Spleen (tissue), 11 donors: ENCODE measurements around the gene ZDHHC14. TPM values are rescaled to one million over a fixed set of nuclear protein-coding genes. Genes with fewer than 3 reads are reported as not detected.

ENCODE experiments used
- DNase-seq: peaks from one replicate; pipeline ENCODE4 v3.0.0-alpha.2; 2020
- H3K27ac ChIP-seq, 8 donors: fragments of 200-600 bp; sonication (generic) in 7 of 8; 1 replicate in 4 of 8; 2 replicates in 4 of 8; pipeline versions ENCODE4 v1.5.0 to v1.8.0; 2016 to 2021; ENCODE audit warnings: inconsistent platforms in 4 of 8, mild to moderate bottlenecking in 4 of 8, moderate library complexity in 1 of 8
- H3K27me3 ChIP-seq, 7 donors: fragments of 200-600 bp; sonication (generic) in 6 of 7; replicated peaks in 1 of 7; 1 replicate in 4 of 7; 2 replicates in 3 of 7; pipeline versions ENCODE4 v1.5.0 to v1.8.0; 2016 to 2021; ENCODE audit warnings: inconsistent platforms in 3 of 7, mild to moderate bottlenecking in 1 of 7
- H3K36me3 ChIP-seq, 6 donors: fragments of 200-600 bp; sonication (generic) in 5 of 6; 1 replicate in 4 of 6; 2 replicates in 2 of 6; pipeline versions ENCODE4 v1.5.0 to v1.8.0; 2016 to 2021; ENCODE audit warnings: inconsistent platforms in 2 of 6
- H3K4me1 ChIP-seq, 6 donors: fragments of 200-600 bp; sonication (generic) in 5 of 6; 1 replicate in 3 of 6; 2 replicates in 3 of 6; pipeline versions ENCODE4 v1.5.0 to v1.8.0; 2016 to 2021; ENCODE audit warnings: inconsistent platforms in 3 of 6
- H3K4me3 ChIP-seq, 8 donors: fragments of 200-600 bp; sonication (generic) in 7 of 8; 1 replicate in 4 of 8; 2 replicates in 4 of 8; pipeline versions ENCODE4 v1.5.0 to v1.8.0; 2016 to 2021; ENCODE audit warnings: inconsistent platforms in 4 of 8, mild to moderate bottlenecking in 4 of 8, moderate library complexity in 2 of 8
- H3K9me3 ChIP-seq, 8 donors: fragments of 200-600 bp; sonication (generic) in 7 of 8; 1 replicate in 4 of 8; 2 replicates in 4 of 8; pipeline versions ENCODE4 v1.5.0 to v1.8.0; 2016 to 2021; ENCODE audit warnings: inconsistent platforms in 4 of 8
- CTCF ChIP-seq, 11 experiments: fragments of 200-600 bp in 7 of 11; fragments of 450-650 bp in 4 of 11; sonication (generic) in 4 of 11; IDR thresholded peaks in 8 of 11; conservative IDR thresholded peaks in 3 of 11; 1 replicate in 7 of 11; 2 replicates in 4 of 11; pipeline versions ENCODE4 v1.4.0 to v1.8.0; 2016 to 2021; ENCODE audit warnings: antibody characterized with exemption in 11 of 11, inconsistent platforms in 4 of 11, mild to moderate bottlenecking in 1 of 11
- POLR2A ChIP-seq, 3 donors: fragments of 450-650 bp; IDR thresholded peaks; one replicate each; pipeline ENCODE4 v1.5.1; 2017; ENCODE audit warnings: antibody characterized with exemption in 3 of 3, mild to moderate bottlenecking in 1 of 3
- POLR2AphosphoS5 ChIP-seq, 3 donors: sonication (generic); formaldehyde crosslinking; IDR thresholded peaks; one replicate each; pipeline ENCODE4 v1.5.1; 2017; ENCODE audit warnings: antibody characterized with exemption in 3 of 3
- WGBS, 5 donors: extraction: QIAGEN DNeasy Blood & Tissue Kit in 3 of 5; methylation state at CpG; one replicate each; pipeline versions ENCODE4 v1.1.5 to v1.1.7; 2013 to 2018; 5-methylcytosine and 5-hydroxymethylcytosine counted together
- intact Hi-C: fragments of 100-400 bp; cut with DNase I; formaldehyde crosslinking; loops from one replicate; pipeline ENCODE4 v1.15.0; 2023; ENCODE audit warnings: low total_unique reads
- microRNA-seq, 3 donors: library from miRNA; unstranded; fragments of <30 nt; microRNA quantifications; one replicate each; pipeline versions ENCODE4 to v1.1.0, GENCODE V29; 2019 to 2020
- polyA plus RNA-seq, 3 donors: library from polyadenylated mRNA; stranded (reverse); fragments of 200-250 nt; gene quantifications; one replicate each; pipeline ENCODE4 v1.2.1, GENCODE V29; 2013
- small RNA-seq, 4 donors: library from RNA; depleted of rRNA; stranded (forward); fragments of <200 nt; gene quantifications; one replicate each; pipeline ENCODE3, GENCODE V24; 2016
- total RNA-seq, 7 donors: library from RNA; depleted of rRNA in 3 of 7; stranded (reverse); fragments of >200 nt in 3 of 7; fragmentation: NEBNext Ultra II Directional in 4 of 7; extraction: Animal tissue kit (Norgen Biotek cat#: 25700) in 4 of 7; gene quantifications; one replicate each; pipeline versions ENCODE4 v1.1.0 to v1.2.1, GENCODE V29; 2016 to 2021
- donor health status: healthy with polysubstance abuse.
- donor health status: DM: no; HTN: no; CAD: no; lungs with moderate emphysema.
- donor health status: DM: no; HTN: no; CAD: no.
- donor health status: Bipolar disorder and iron deficiency.
- donor health status: healthy.
- donor health status: DM: no; HTN: no; CAD: no.
- donor health status: DM: yes; HTN: yes; CAD: no.

The ZDHHC14 gene
- total and polyA plus RNA-seq, 10 donors, result 7.8 to 18.2 (median 11.7) TPM

- Histone ChIP-seq H3K27me3 (peaks cover 0 to 64% (median 0%) of the 10 kb centered on the region in 7 donors), H3K9me3 (peaks cover 0 to 21% (median 15%) of the 10 kb centered on the region in 8 donors), H3K27ac (no peak overlapping the region), H3K4me1 (no peaks in the 10 kb centered on the region), H3K36me3 (no peaks in the 10 kb centered on the region), H3K4me3 (no peak overlapping the region)
- intact Hi-C loops, result no loop called here
- 88 to 93% (median 91%) methylated on average over 10 of the region's 10 CpGs for WGBS, 5 donors
- TF ChIP-seq POLR2A (IDR thresholded peaks at IDR 0.05) (peak in 1 of 3 donors; percentile 2), CTCF (IDR thresholded peaks at IDR 0.05 in 8 of 11, conservative IDR thresholded peaks at IDR 0.05 in 3 of 11) (no peak)
- no peak for DNase-seq
These were observed 344.2 kb downstream of the ZDHHC14 start for GRCh38 chr6:157724960-157725741.

GRCh38 chr6:157725836-157726235, 344.8 kb downstream of the ZDHHC14 start:
- peaks cover 0 to 21% (median 15%) of the 10 kb centered on the region in 8 donors for H3K9me3 ChIP-seq
- no peak for DNase-seq
- WGBS, 5 donors, result 87 to 94% (median 91%) methylated on average over 7 of the region's 7 CpGs
- intact Hi-C loops, result no loop called here
- H3K4me3 ChIP-seq, result no peak overlapping the region
- no peak overlapping the region for H3K27ac ChIP-seq
- no peaks in the 10 kb centered on the region for H3K4me1 ChIP-seq
- no peak for TF ChIP-seq CTCF (IDR thresholded peaks at IDR 0.05 in 8 of 11, conservative IDR thresholded peaks at IDR 0.05 in 3 of 11)
- no peak for TF ChIP-seq POLR2A (IDR thresholded peaks at IDR 0.05)
- no peak for TF ChIP-seq POLR2AphosphoS5 (IDR thresholded peaks at IDR 0.05)
- peaks cover 0 to 64% (median 0%) of the 10 kb centered on the region in 7 donors for H3K27me3 ChIP-seq
- no peaks in the 10 kb centered on the region for H3K36me3 ChIP-seq

DNA sequence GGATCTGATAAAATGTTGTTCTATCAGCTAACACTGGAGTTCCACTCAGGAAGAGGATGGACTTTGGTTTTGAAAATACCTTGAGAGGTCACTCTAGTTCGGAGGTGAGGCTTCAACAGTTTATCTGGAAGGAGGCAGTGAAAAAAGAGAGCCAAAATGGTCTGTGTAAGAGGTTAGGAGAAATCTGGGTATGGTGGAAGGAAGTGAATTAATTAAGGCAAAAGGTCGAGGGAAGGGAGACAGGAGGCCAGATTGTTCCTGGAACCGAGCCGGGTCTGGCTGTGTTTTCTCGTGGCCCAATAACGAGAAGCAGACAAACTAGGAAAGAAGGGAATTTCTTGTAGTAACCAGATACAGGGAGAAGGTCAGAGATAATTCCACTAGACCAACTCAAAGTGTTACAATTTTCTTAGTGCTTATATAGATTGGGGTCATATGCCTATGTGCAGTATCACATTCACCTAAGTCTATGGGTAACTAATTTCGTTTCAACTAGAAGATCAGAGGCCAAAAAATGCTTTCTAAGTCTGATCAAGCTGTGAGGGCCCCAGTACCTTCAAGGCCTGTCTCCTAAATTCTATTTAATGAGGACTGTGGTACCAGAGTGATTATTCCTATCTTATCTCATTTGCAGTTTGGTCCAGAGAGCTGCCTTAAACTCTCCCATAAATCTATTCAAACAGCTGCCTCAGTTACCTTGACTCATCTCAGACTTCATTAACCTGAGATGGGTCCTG, 346.1 kb downstream of the ZDHHC14 start:
- 52 to 74% (median 64%) methylated on average over 7 of the region's 7 CpGs for WGBS, 5 donors
- no peak for TF ChIP-seq CTCF (IDR thresholded peaks at IDR 0.05 in 8 of 11, conservative IDR thresholded peaks at IDR 0.05 in 3 of 11)
- peak in 1 of 3 donors; percentile 44 for TF ChIP-seq POLR2AphosphoS5 (IDR thresholded peaks at IDR 0.05)
- no peak for TF ChIP-seq POLR2A (IDR thresholded peaks at IDR 0.05)
- intact Hi-C loops, result no loop called here
- H3K27ac ChIP-seq, result peak overlapping the region in 2 of 8 donors; percentile 15 to 40
- no peak for DNase-seq
- no peaks in the 10 kb centered on the region for H3K36me3 ChIP-seq
- peaks cover 0 to 21% (median 15%) of the 10 kb centered on the region in 8 donors for H3K9me3 ChIP-seq
- no peaks in the 10 kb centered on the region for H3K4me1 ChIP-seq
- peaks cover 0 to 59% (median 0%) of the 10 kb centered on the region in 7 donors for H3K27me3 ChIP-seq
- H3K4me3 ChIP-seq, result no peak overlapping the region

Small RNA genes lying within 50 kb of the gene (microRNA-seq; reads per million reads assigned to microRNA genes)
- 0 reads per million in 3 donors for gene MIR3692

Small RNA genes lying within 50 kb of the gene (small RNA-seq; reads per million reads assigned to genes)
- 0 reads per million in 4 donors for gene MIR3692

Other genes starting within 250 kb of the ZDHHC14 start
- gene TMEM242, start 57.7 kb upstream of the ZDHHC14 start, total RNA-seq, result 10 to 100 TPM in 3 of 7 donors, 1 to 10 TPM in 4; 5.6 to 16.0 (median 9.2) TPM
- 1 to 10 TPM; 3.7 to 6.7 (median 5.8) TPM for gene TMEM242, start 57.7 kb upstream of the ZDHHC14 start, polyA plus RNA-seq